OCI-LY3 (cell line): ENCODE results near the gene DUSP9.

ENCODE experiments used
- CTCF ChIP-seq: fragments of 200-600, 300-600 bp; sonication (generic); IDR thresholded peaks from 2 replicates; pipeline ENCODE4 v1.5.1; 2014; ENCODE audit warnings: antibody characterized with exemption, low read length, low read depth
- EZH2phosphoT487 ChIP-seq: fragments of 200-600 bp; shearing (Covaris generic); IDR thresholded peaks from 2 replicates; pipeline ENCODE4 v1.6.1; 2018; ENCODE audit warnings: antibody characterized with exemption, mixed run types, low read depth

- no peak for TF ChIP-seq CTCF
- no peak for TF ChIP-seq EZH2phosphoT487
Observed at GRCh38 chrX:153697924-153698865, 51.2 kb downstream of the DUSP9 start.
